Measurements from ENCODE around the gene OR2A2.

Gene OR2A2

GRCh38 chr7:144109283-144109682 is at the start of gene OR2A2:
OR2A2 (plus strand) TSS chr7:144109583; CDS start chr7:144109583, 0 bp downstream.
- Histone ChIP-seq H3K36me3 (ENCODE audit: insufficient read depth, low read length) (no peaks in the 10 kb centered on the region), H3K4me3 (ENCODE audit: low read depth, low read length) (no peak within 1 kb of the TSS), H3K79me2 (ENCODE audit: control insufficient read depth, insufficient read depth, low read length, unreplicated experiment) (no peaks in the 10 kb centered on the region)

GRCh38 chr7:144063710-144064109 is 45.7 kb upstream of the OR2A2 start:
- Histone ChIP-seq H2AFZ (ENCODE audit: low read length, unreplicated experiment) (no peak overlapping the region), H3K27me3 (ENCODE audit: insufficient read depth, low read length) (peaks cover 6% of the 10 kb centered on the region; the same call in 1 of the 2 replicates), H3K36me3 (ENCODE audit: insufficient read depth, low read length) (no peaks in the 10 kb centered on the region), H3K79me2 (ENCODE audit: control insufficient read depth, insufficient read depth, low read length, unreplicated experiment) (no peaks in the 10 kb centered on the region), H3K4me1 (ENCODE audit: control insufficient read depth, insufficient read depth, low read length, unreplicated experiment) (no peaks in the 10 kb centered on the region), H3K27ac (ENCODE audit: low read depth, low read length) (no peak overlapping the region), H3K4me3 (ENCODE audit: low read depth, low read length) (no peak overlapping the region)

More at GRCh38 chr7:144109283-144109682, at the start of gene OR2A2:
- Histone ChIP-seq H3K27me3 (ENCODE audit: insufficient read depth, low read length) (no peaks in the 10 kb centered on the region), H3K4me1 (ENCODE audit: control insufficient read depth, insufficient read depth, low read length, unreplicated experiment) (no peaks in the 10 kb centered on the region), H2AFZ (ENCODE audit: low read length, unreplicated experiment) (no peak within 1 kb of the TSS), H3K27ac (ENCODE audit: low read depth, low read length) (no peak within 1 kb of the TSS)

- H3K36me3 ChIP-seq (ENCODE audit: insufficient read depth, low read length) = no peaks in the 10 kb centered on the region
- H3K27me3 ChIP-seq (ENCODE audit: insufficient read depth, low read length) = peaks cover 18% of the 10 kb centered on the region; the same call in 1 of the 2 replicates
- H3K79me2 ChIP-seq (ENCODE audit: control insufficient read depth, insufficient read depth, low read length, unreplicated experiment) = no peaks in the 10 kb centered on the region
- H3K27ac ChIP-seq (ENCODE audit: low read depth, low read length) = no peak within 1 kb of the TSS
- H2AFZ ChIP-seq (ENCODE audit: low read length, unreplicated experiment) = no peak within 1 kb of the TSS
- H3K4me3 ChIP-seq (ENCODE audit: low read depth, low read length) = no peak within 1 kb of the TSS
- H3K4me1 ChIP-seq (ENCODE audit: control insufficient read depth, insufficient read depth, low read length, unreplicated experiment) = no peaks in the 10 kb centered on the region
Observed at GRCh38 chr7:144069511-144069910, 39.9 kb upstream of the OR2A2 start, which contains the start of gene OR2A25. OR2A25 (plus strand) TSS chr7:144069811; CDS start chr7:144074220, 4,409 bp downstream.

GRCh38 chr7:144069953-144070352 is 39.4 kb upstream of the OR2A2 start:
- H2AFZ ChIP-seq (ENCODE audit: low read length, unreplicated experiment) = no peak overlapping the region
- H3K36me3 ChIP-seq (ENCODE audit: insufficient read depth, low read length) = no peaks in the 10 kb centered on the region
- H3K27ac ChIP-seq (ENCODE audit: low read depth, low read length) = no peak overlapping the region
- no peak overlapping the region for H3K4me3 ChIP-seq (ENCODE audit: low read depth, low read length)
- peaks cover 18% of the 10 kb centered on the region; the same call in 1 of the 2 replicates for H3K27me3 ChIP-seq (ENCODE audit: insufficient read depth, low read length)
- no peaks in the 10 kb centered on the region for H3K79me2 ChIP-seq (ENCODE audit: control insufficient read depth, insufficient read depth, low read length, unreplicated experiment)
- H3K4me1 ChIP-seq (ENCODE audit: control insufficient read depth, insufficient read depth, low read length, unreplicated experiment) = no peaks in the 10 kb centered on the region

GRCh38 chr7:144074374-144074773 is 35.0 kb upstream of the OR2A2 start:
- Histone ChIP-seq H3K4me1 (ENCODE audit: control insufficient read depth, insufficient read depth, low read length, unreplicated experiment) (no peaks in the 10 kb centered on the region), H3K4me3 (ENCODE audit: low read depth, low read length) (no peak overlapping the region), H3K27me3 (ENCODE audit: insufficient read depth, low read length) (peaks cover 7% of the 10 kb centered on the region; the same call in 1 of the 2 replicates), H2AFZ (ENCODE audit: low read length, unreplicated experiment) (no peak overlapping the region), H3K27ac (ENCODE audit: low read depth, low read length) (no peak overlapping the region), H3K79me2 (ENCODE audit: control insufficient read depth, insufficient read depth, low read length, unreplicated experiment) (no peaks in the 10 kb centered on the region), H3K36me3 (ENCODE audit: insufficient read depth, low read length) (no peaks in the 10 kb centered on the region)

GRCh38 chr7:144085978-144086377 is 23.4 kb upstream of the OR2A2 start, which contains the start of gene OR2A12:
OR2A12 (plus strand) TSS chr7:144086278; CDS start chr7:144095108, 8,830 bp downstream.
- no peaks in the 10 kb centered on the region for H3K4me1 ChIP-seq (ENCODE audit: control insufficient read depth, insufficient read depth, low read length, unreplicated experiment)
- no peak within 1 kb of the TSS for H2AFZ ChIP-seq (ENCODE audit: low read length, unreplicated experiment)
- H3K36me3 ChIP-seq (ENCODE audit: insufficient read depth, low read length) = no peaks in the 10 kb centered on the region
- no peak within 1 kb of the TSS for H3K27ac ChIP-seq (ENCODE audit: low read depth, low read length)
- H3K27me3 ChIP-seq (ENCODE audit: insufficient read depth, low read length) = no peaks in the 10 kb centered on the region
- no peaks in the 10 kb centered on the region for H3K79me2 ChIP-seq (ENCODE audit: control insufficient read depth, insufficient read depth, low read length, unreplicated experiment)
- no peak within 1 kb of the TSS for H3K4me3 ChIP-seq (ENCODE audit: low read depth, low read length)

GRCh38 chr7:144086730-144087129 is 22.7 kb upstream of the OR2A2 start:
- H3K36me3 ChIP-seq (ENCODE audit: insufficient read depth, low read length) = no peaks in the 10 kb centered on the region
- no peak overlapping the region for H2AFZ ChIP-seq (ENCODE audit: low read length, unreplicated experiment)

GRCh38 chr7:144087230-144087629 is 22.2 kb upstream of the OR2A2 start:
- H3K27ac ChIP-seq (ENCODE audit: low read depth, low read length) = no peak overlapping the region
- H3K36me3 ChIP-seq (ENCODE audit: insufficient read depth, low read length) = no peaks in the 10 kb centered on the region
- no peak overlapping the region for H2AFZ ChIP-seq (ENCODE audit: low read length, unreplicated experiment)
- no peaks in the 10 kb centered on the region for H3K79me2 ChIP-seq (ENCODE audit: control insufficient read depth, insufficient read depth, low read length, unreplicated experiment)
- no peaks in the 10 kb centered on the region for H3K27me3 ChIP-seq (ENCODE audit: insufficient read depth, low read length)
- no peaks in the 10 kb centered on the region for H3K4me1 ChIP-seq (ENCODE audit: control insufficient read depth, insufficient read depth, low read length, unreplicated experiment)
- H3K4me3 ChIP-seq (ENCODE audit: low read depth, low read length) = no peak overlapping the region

More at GRCh38 chr7:144086730-144087129, 22.7 kb upstream of the OR2A2 start:
- Histone ChIP-seq H3K4me3 (ENCODE audit: low read depth, low read length) (no peak overlapping the region), H3K27me3 (ENCODE audit: insufficient read depth, low read length) (no peaks in the 10 kb centered on the region), H3K27ac (ENCODE audit: low read depth, low read length) (no peak overlapping the region), H3K79me2 (ENCODE audit: control insufficient read depth, insufficient read depth, low read length, unreplicated experiment) (no peaks in the 10 kb centered on the region), H3K4me1 (ENCODE audit: control insufficient read depth, insufficient read depth, low read length, unreplicated experiment) (no peaks in the 10 kb centered on the region)

GRCh38 chr7:144090667-144091066 is 18.7 kb upstream of the OR2A2 start:
- Histone ChIP-seq H3K79me2 (ENCODE audit: control insufficient read depth, insufficient read depth, low read length, unreplicated experiment) (no peaks in the 10 kb centered on the region), H3K4me3 (ENCODE audit: low read depth, low read length) (no peak overlapping the region), H3K4me1 (ENCODE audit: control insufficient read depth, insufficient read depth, low read length, unreplicated experiment) (no peaks in the 10 kb centered on the region), H3K36me3 (ENCODE audit: insufficient read depth, low read length) (no peaks in the 10 kb centered on the region), H2AFZ (ENCODE audit: low read length, unreplicated experiment) (no peak overlapping the region), H3K27me3 (ENCODE audit: insufficient read depth, low read length) (no peaks in the 10 kb centered on the region), H3K27ac (ENCODE audit: low read depth, low read length) (no peak overlapping the region)

GRCh38 chr7:144098776-144099175 is 10.6 kb upstream of the OR2A2 start:
- no peaks in the 10 kb centered on the region for H3K79me2 ChIP-seq (ENCODE audit: control insufficient read depth, insufficient read depth, low read length, unreplicated experiment)
- no peak overlapping the region for H3K4me3 ChIP-seq (ENCODE audit: low read depth, low read length)

GRCh38 chr7:144100607-144101006 is 8.8 kb upstream of the OR2A2 start:
- no peaks in the 10 kb centered on the region for H3K36me3 ChIP-seq (ENCODE audit: insufficient read depth, low read length)
- H3K79me2 ChIP-seq (ENCODE audit: control insufficient read depth, insufficient read depth, low read length, unreplicated experiment) = no peaks in the 10 kb centered on the region
- no peaks in the 10 kb centered on the region for H3K27me3 ChIP-seq (ENCODE audit: insufficient read depth, low read length)
- no peak overlapping the region for H3K4me3 ChIP-seq (ENCODE audit: low read depth, low read length)
- H2AFZ ChIP-seq (ENCODE audit: low read length, unreplicated experiment) = no peak overlapping the region
- H3K27ac ChIP-seq (ENCODE audit: low read depth, low read length) = no peak overlapping the region
- H3K4me1 ChIP-seq (ENCODE audit: control insufficient read depth, insufficient read depth, low read length, unreplicated experiment) = no peaks in the 10 kb centered on the region

More at GRCh38 chr7:144098776-144099175, 10.6 kb upstream of the OR2A2 start:
- Histone ChIP-seq H3K36me3 (ENCODE audit: insufficient read depth, low read length) (no peaks in the 10 kb centered on the region), H3K4me1 (ENCODE audit: control insufficient read depth, insufficient read depth, low read length, unreplicated experiment) (no peaks in the 10 kb centered on the region), H3K27ac (ENCODE audit: low read depth, low read length) (no peak overlapping the region), H3K27me3 (ENCODE audit: insufficient read depth, low read length) (no peaks in the 10 kb centered on the region), H2AFZ (ENCODE audit: low read length, unreplicated experiment) (no peak overlapping the region)
